ENCODE results near the gene EDAR.

Gene EDAR

GRCh38 chr2:108878276-108878675, 110.7 kb downstream of the EDAR start:
- TF ChIP-seq ZBTB7A (IDR thresholded peaks at IDR 0.05; ENCODE audit: low read depth) (no peak), EP300 (IDR thresholded peaks at IDR 0.05; ENCODE audit: borderline replicate concordance) (no peak), CREB1 (IDR thresholded peaks at IDR 0.05; ENCODE audit: low read depth) (no peak), TEAD4 (IDR thresholded peaks at IDR 0.05) (no peak), CEBPB (IDR thresholded peaks at IDR 0.05) (no peak), FOXM1 (IDR thresholded peaks at IDR 0.05; ENCODE audit: borderline replicate concordance, low read depth) (no peak), TCF12 (IDR thresholded peaks at IDR 0.05; ENCODE audit: low read depth) (no peak)

DNA sequence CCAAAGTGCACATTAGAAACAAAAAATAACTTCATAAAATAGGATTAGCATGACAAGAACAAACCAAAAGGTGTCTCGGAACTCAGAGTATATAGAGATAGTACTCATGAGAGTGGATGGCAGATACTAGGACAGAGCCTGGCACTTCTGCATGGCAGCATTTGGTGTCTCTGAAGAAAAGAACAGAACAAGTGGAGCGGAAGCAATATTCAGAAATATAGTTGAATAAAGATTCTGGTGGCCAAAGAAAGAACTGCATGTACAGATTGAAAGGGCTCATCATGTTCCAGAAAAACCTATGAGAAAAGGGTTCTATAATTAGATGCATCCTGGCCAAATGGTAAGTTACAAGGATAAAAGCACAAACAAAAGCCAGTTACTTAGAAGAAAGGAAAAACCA, 111.5 kb downstream of the EDAR start:
- no peak for TF ChIP-seq CEBPB (IDR thresholded peaks at IDR 0.05)
- TF ChIP-seq FOXM1 (IDR thresholded peaks at IDR 0.05; ENCODE audit: borderline replicate concordance, low read depth), result no peak

DNA sequence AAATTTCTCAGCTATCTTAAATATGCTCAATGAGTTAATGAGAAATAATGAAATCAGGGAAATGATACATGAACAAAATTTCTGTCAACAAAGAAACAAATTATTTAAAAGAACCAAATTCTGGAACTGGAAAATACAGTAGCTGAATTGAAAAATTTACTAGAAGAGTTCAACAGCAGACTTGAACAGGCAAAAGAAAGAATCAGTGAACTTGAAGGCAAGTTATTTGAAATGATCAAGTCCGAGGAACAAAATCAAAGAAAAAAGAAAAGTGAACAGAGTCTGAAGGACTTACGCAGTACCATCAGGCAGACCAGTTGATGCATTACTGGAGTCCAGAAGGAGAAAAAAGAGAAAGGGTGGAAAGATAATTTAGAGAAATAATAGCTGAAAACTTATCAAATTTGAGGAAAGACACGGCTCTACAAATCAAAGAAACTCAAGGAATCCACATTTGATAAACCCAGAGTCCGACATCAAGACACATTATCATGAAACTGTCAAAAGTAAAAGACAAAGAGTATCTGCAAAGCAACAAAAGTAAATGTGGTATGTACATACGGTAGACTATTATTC, 118.9 kb downstream of the EDAR start:
- TF ChIP-seq CREB1 (IDR thresholded peaks at IDR 0.05; ENCODE audit: low read depth) (no peak), FOXM1 (IDR thresholded peaks at IDR 0.05; ENCODE audit: borderline replicate concordance, low read depth) (no peak), TCF12 (IDR thresholded peaks at IDR 0.05; ENCODE audit: low read depth) (no peak)

DNA sequence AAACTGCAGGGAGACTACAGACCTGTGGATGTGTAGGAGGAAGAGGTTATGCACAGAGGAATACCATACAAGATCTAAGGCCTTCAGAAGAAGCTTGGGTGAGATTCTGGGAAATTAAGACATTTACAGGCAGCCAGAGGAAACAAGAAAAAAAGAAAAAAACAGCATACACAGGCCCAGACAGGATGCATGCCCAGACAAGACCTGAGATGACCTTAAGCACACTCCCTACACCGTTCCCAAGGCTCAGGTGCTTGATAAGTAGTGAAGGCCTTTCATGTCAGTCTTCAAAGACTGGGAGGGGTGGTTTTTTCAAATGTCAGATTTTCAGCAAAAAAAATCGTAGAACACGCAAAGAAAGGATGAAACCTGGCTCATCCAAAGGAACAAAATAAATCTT, 119.5 kb downstream of the EDAR start:
- TF ChIP-seq, protein P1, sequence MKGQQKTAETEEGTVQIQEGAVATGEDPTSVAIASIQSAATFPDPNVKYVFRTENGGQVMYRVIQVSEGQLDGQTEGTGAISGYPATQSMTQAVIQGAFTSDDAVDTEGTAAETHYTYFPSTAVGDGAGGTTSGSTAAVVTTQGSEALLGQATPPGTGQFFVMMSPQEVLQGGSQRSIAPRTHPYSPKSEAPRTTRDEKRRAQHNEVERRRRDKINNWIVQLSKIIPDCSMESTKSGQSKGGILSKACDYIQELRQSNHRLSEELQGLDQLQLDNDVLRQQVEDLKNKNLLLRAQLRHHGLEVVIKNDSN (IDR thresholded peaks at IDR 0.05), result no peak
- TF ChIP-seq, protein P2, sequence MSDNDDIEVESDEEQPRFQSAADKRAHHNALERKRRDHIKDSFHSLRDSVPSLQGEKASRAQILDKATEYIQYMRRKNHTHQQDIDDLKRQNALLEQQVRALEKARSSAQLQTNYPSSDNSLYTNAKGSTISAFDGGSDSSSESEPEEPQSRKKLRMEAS (IDR thresholded peaks at IDR 0.05), result no peak
- TF ChIP-seq CREB1 (IDR thresholded peaks at IDR 0.05; ENCODE audit: low read depth), result no peak
- no peak for TF ChIP-seq EGR1 (IDR thresholded peaks at IDR 0.05)
- TF ChIP-seq TEAD4 (IDR thresholded peaks at IDR 0.05), result no peak
- TF ChIP-seq CEBPB (IDR thresholded peaks at IDR 0.05), result no peak
- no peak for TF ChIP-seq FOXM1 (IDR thresholded peaks at IDR 0.05; ENCODE audit: borderline replicate concordance, low read depth)
- TF ChIP-seq RAD21 (IDR thresholded peaks at IDR 0.05; ENCODE audit: low read depth), result no peak
- TF ChIP-seq EP300 (IDR thresholded peaks at IDR 0.05; ENCODE audit: borderline replicate concordance), result no peak
- TF ChIP-seq ZBTB7A (IDR thresholded peaks at IDR 0.05; ENCODE audit: low read depth), result no peak
- TF ChIP-seq YY1 (IDR thresholded peaks at IDR 0.05; ENCODE audit: low read depth), result no peak
- no peak for TF ChIP-seq REST (IDR thresholded peaks at IDR 0.05; ENCODE audit: low read depth)

GRCh38 chr2:108868911-108869310, 120.1 kb downstream of the EDAR start:
- no peak for TF ChIP-seq CEBPB (IDR thresholded peaks at IDR 0.05)
- TF ChIP-seq YY1 (IDR thresholded peaks at IDR 0.05; ENCODE audit: low read depth), result no peak
- TF ChIP-seq, protein P2 (IDR thresholded peaks at IDR 0.05), result no peak
- TF ChIP-seq, protein P1 (IDR thresholded peaks at IDR 0.05), result no peak
- no peak for TF ChIP-seq TEAD4 (IDR thresholded peaks at IDR 0.05)
- no peak for TF ChIP-seq RAD21 (IDR thresholded peaks at IDR 0.05; ENCODE audit: low read depth)
- TF ChIP-seq REST (IDR thresholded peaks at IDR 0.05; ENCODE audit: low read depth), result no peak
- TF ChIP-seq ZBTB7A (IDR thresholded peaks at IDR 0.05; ENCODE audit: low read depth), result no peak
- TF ChIP-seq EGR1 (IDR thresholded peaks at IDR 0.05), result no peak
- no peak for TF ChIP-seq TCF12 (IDR thresholded peaks at IDR 0.05; ENCODE audit: low read depth)
- no peak for TF ChIP-seq CREB1 (IDR thresholded peaks at IDR 0.05; ENCODE audit: low read depth)

- TF ChIP-seq EP300 (IDR thresholded peaks at IDR 0.05; ENCODE audit: borderline replicate concordance) (no peak), ZBTB7A (IDR thresholded peaks at IDR 0.05; ENCODE audit: low read depth) (no peak), FOXM1 (IDR thresholded peaks at IDR 0.05; ENCODE audit: borderline replicate concordance, low read depth) (no peak), YY1 (IDR thresholded peaks at IDR 0.05; ENCODE audit: low read depth) (no peak), TEAD4 (IDR thresholded peaks at IDR 0.05) (no peak), CREB1 (IDR thresholded peaks at IDR 0.05; ENCODE audit: low read depth) (no peak), TCF12 (IDR thresholded peaks at IDR 0.05; ENCODE audit: low read depth) (no peak), TAF1 (IDR thresholded peaks at IDR 0.05; ENCODE audit: low read depth) (no peak), RAD21 (IDR thresholded peaks at IDR 0.05; ENCODE audit: low read depth) (no peak), EGR1 (IDR thresholded peaks at IDR 0.05) (no peak), REST (IDR thresholded peaks at IDR 0.05; ENCODE audit: low read depth) (no peak), NFIC (IDR thresholded peaks at IDR 0.05) (no peak), CEBPB (IDR thresholded peaks at IDR 0.05) (no peak)
- TF ChIP-seq, protein P2 (IDR thresholded peaks at IDR 0.05), result no peak
- TF ChIP-seq, protein P1 (IDR thresholded peaks at IDR 0.05), result no peak
Measured at GRCh38 chr2:108866041-108866440, 123.0 kb downstream of the EDAR start.

Measured in Ishikawa (cell line).